Coronary artery (tissue), 2 donors: ENCODE measurements around the gene UVRAG.
A peak's percentile ranks its signal among the peaks of the same experiment; 100 is the strongest.

Experiments used
- DNase-seq: peaks from one replicate; pipeline ENCODE4 v3.0.0-alpha.2; 2017; ENCODE audit warnings: low spot score
- H3K27ac ChIP-seq, 2 donors: fragments of 200-600 bp; sonication (generic); one replicate each; pipeline ENCODE4 v1.5.1; 2016 to 2019
- H3K4me3 ChIP-seq: fragments of 200-600 bp; sonication (generic); 2 replicates; pipeline ENCODE4 v1.5.1; 2016; ENCODE audit warnings: mild to moderate bottlenecking, moderate library complexity
- TF ChIP-seq, protein P1 (sequence below): fragments of 200-600 bp; sonication (generic); IDR thresholded peaks from one replicate; pipeline ENCODE4 v1.5.1; 2019; ENCODE audit warnings: antibody characterized with exemption

UVRAG gene

GRCh38 chr11:75809991-75810390 is 5.0 kb upstream of the UVRAG start:
- Histone ChIP-seq H3K4me3 (no peak overlapping the region), H3K27ac (no peak overlapping the region)
- TF ChIP-seq, protein P1, sequence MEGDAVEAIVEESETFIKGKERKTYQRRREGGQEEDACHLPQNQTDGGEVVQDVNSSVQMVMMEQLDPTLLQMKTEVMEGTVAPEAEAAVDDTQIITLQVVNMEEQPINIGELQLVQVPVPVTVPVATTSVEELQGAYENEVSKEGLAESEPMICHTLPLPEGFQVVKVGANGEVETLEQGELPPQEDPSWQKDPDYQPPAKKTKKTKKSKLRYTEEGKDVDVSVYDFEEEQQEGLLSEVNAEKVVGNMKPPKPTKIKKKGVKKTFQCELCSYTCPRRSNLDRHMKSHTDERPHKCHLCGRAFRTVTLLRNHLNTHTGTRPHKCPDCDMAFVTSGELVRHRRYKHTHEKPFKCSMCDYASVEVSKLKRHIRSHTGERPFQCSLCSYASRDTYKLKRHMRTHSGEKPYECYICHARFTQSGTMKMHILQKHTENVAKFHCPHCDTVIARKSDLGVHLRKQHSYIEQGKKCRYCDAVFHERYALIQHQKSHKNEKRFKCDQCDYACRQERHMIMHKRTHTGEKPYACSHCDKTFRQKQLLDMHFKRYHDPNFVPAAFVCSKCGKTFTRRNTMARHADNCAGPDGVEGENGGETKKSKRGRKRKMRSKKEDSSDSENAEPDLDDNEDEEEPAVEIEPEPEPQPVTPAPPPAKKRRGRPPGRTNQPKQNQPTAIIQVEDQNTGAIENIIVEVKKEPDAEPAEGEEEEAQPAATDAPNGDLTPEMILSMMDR = no peak
- no peak for DNase-seq

DNA sequence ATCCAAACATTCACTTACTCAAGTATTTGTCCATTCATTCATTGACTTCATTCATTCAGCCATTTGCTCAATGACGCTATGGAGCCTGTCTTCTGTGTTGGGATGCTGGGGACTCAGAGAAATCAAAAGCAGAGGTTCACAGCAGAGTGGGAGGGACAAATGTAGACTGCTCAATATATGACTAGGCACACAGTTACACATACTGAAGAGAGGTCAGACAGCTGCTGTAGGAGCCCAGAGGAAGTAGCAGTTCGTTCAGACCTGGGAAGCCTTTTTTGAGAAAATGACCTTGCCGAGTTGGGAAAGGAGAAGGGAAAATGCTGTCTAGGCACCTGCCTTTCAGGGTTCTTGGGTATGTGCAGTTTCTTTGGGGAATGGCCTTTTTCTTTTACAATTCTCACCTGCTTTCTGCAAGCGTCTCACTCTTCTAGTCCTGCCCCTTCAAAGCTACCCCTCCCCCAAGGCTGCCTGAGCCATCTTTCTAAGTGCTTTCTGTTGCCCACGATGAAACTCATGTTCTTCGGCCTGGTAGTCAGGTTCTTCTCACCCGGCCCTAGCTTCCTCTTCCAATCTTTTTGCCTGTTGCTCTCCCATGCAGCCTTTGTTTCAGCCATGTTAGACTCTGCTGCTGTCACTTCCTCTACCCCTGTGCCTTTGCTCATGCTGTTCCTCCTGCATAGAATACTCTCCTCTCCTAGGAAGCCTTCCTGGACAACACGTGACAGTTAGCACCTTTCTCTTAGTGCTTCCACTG is 4.2 kb upstream of the UVRAG start:
- H3K4me3 ChIP-seq = no peak overlapping the region
- no peak for DNase-seq
- no peak overlapping the region for H3K27ac ChIP-seq
- TF ChIP-seq, protein P1 = no peak

- no peak for DNase-seq
- TF ChIP-seq, protein P1 = no peak
Measured at GRCh38 chr11:75811485-75811884, 3.5 kb upstream of the UVRAG start.

GRCh38 chr11:75812542-75813040 is 2.4 kb upstream of the UVRAG start:
- DNase-seq = no peak
- H3K4me3 ChIP-seq = no peak overlapping the region
- peak overlapping the region in 1 of 2 donors; percentile 52 for H3K27ac ChIP-seq
- TF ChIP-seq, protein P1 = no peak

More at GRCh38 chr11:75811485-75811884, 3.5 kb upstream of the UVRAG start:
- Histone ChIP-seq H3K4me3 (no peak overlapping the region), H3K27ac (no peak overlapping the region)

DNA sequence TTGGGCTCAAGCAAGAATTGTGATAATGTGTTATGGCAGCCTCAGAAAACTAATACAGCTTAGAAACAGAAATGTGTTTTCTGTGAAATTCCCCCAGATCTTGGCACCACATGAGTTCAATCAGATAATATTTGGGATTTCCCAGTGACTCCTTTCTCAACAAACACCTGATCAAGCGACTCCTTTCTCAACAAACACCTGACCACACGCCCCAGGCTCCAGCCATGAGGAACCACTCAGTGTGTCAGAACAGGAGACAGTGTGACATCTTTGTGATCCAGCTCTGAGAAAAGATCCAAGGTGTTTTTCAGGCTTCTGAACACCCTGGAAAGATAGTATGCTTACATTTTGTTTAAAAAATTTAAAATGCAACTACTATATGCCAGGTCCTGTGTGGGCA is 1.9 kb upstream of the UVRAG start:
- no peak for DNase-seq
- TF ChIP-seq, protein P1 = no peak
- Histone ChIP-seq H3K27ac (peak overlapping the region in 1 of 2 donors; percentile 52), H3K4me3 (no peak overlapping the region)

DNA sequence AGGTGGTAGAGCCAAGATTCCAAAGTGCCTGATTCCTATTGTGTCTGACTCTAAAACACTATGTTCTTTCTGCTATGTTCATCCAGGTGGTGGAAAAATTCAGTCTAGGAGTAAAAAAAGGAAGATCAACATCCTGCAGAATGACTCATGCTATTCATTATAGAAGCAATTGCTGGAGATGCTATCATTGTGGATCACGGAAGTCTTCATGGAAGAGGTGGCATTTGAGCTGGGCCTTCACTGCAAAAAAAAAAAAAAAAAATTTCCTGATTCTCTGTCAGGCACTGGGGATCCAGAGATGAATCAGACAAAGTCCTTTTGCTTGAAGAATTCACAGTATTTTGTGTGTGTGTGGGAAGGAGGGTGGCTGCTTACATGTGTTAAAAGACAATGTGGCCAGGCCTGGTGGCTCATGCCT is 1.4 kb upstream of the UVRAG start:
- Histone ChIP-seq H3K4me3 (peak overlapping the region; percentile 86), H3K27ac (peak overlapping the region in 1 of 2 donors; percentile 97)

More for the DNA sequence above, 1.4 kb upstream of the UVRAG start:
- TF ChIP-seq, protein P1 = no peak
- DNase-seq = no peak
